Esophagus muscularis mucosa (tissue), 4 donors: ENCODE measurements around the gene PLEKHA7. TPM values are rescaled to one million over a fixed set of nuclear protein-coding genes. Genes with fewer than 3 reads are reported as not detected.
"Not testable (repeated sequence)": the region's sequence is repeated elsewhere in the genome, so short reads cannot be mapped to it uniquely, and the experiment has no call there.

Source experiments
- DNase-seq: peaks from one replicate; pipeline ENCODE4 v3.0.0-alpha.2; 2017; ENCODE audit errors: extremely low spot score
- H3K27ac ChIP-seq, 4 donors: fragments of 200-600 bp; sonication (generic); replicated peaks in 1 of 4; 1 replicate in 3 of 4; 2 replicates in 1 of 4; pipeline ENCODE4 v1.5.1; 2016 to 2019; ENCODE audit warnings: mild to moderate bottlenecking in 1 of 4
- H3K27me3 ChIP-seq, 4 donors: fragments of 200-600 bp; sonication (generic); one replicate each; pipeline versions ENCODE4 v1.5.1 to v1.6.0; 2016 to 2019
- H3K36me3 ChIP-seq, 4 donors: fragments of 200-600 bp; sonication (generic); one replicate each; pipeline ENCODE4 v1.5.1; 2016 to 2019
- H3K4me1 ChIP-seq, 4 donors: fragments of 200-600 bp; sonication (generic); one replicate each; pipeline ENCODE4 v1.5.1; 2016 to 2019
- H3K4me3 ChIP-seq, 4 donors: fragments of 200-600 bp; sonication (generic); 1 replicate in 2 of 4; 2 replicates in 2 of 4; pipeline ENCODE4 v1.5.1; 2016 to 2019; ENCODE audit warnings: mild to moderate bottlenecking in 4 of 4, moderate library complexity in 1 of 4
- H3K9me3 ChIP-seq, 4 donors: fragments of 200-600 bp; sonication (generic); 1 replicate in 3 of 4; 2 replicates in 1 of 4; pipeline ENCODE4 v1.5.1; 2016 to 2019
- CTCF ChIP-seq, 3 experiments: fragments of 200-600 bp in 2 of 3; fragments of 450-650 bp in 1 of 3; sonication (generic) in 2 of 3; IDR thresholded peaks; one replicate each; pipeline ENCODE4 v1.5.1; 2017 to 2019; ENCODE audit warnings: antibody characterized with exemption in 3 of 3, mild to moderate bottlenecking in 2 of 3, moderate library complexity in 1 of 3
- EP300 ChIP-seq: sonication (generic); formaldehyde crosslinking; IDR thresholded peaks from one replicate; pipeline ENCODE4 v1.6.1; 2017; ENCODE audit warnings: antibody characterized with exemption
- POLR2A ChIP-seq: fragments of 450-650 bp; IDR thresholded peaks from one replicate; pipeline ENCODE4 v1.6.1; 2017; ENCODE audit warnings: antibody characterized with exemption, moderate library complexity, mild to moderate bottlenecking, low read depth
- POLR2AphosphoS5 ChIP-seq, 2 donors: sonication (generic); formaldehyde crosslinking; IDR thresholded peaks; one replicate each; pipeline ENCODE4 v1.6.1; 2017; ENCODE audit warnings: antibody characterized with exemption in 2 of 2
- WGBS: methylation state at CpG from one replicate; pipeline ENCODE4 v1.1.5; 2018; 5-methylcytosine and 5-hydroxymethylcytosine counted together
- intact Hi-C: fragments of 100-400 bp; cut with DNase I; formaldehyde crosslinking; loops from one replicate; pipeline ENCODE4 v1.15.1; 2023
- total RNA-seq, 4 donors: library from RNA; depleted of rRNA; stranded (reverse); fragments of >200 nt; gene quantifications; one replicate each; pipeline versions ENCODE4 v1.1.0 to v1.2.1, GENCODE V29; 2016

PLEKHA7 gene
- total RNA-seq, 4 donors from 2014 or later, result 5.8 to 9.1 (median 7.7) TPM

- Histone ChIP-seq H3K4me3 (no peak overlapping the region), H3K9me3 (no peaks in the 10 kb centered on the region), H3K27me3 (no peaks in the 10 kb centered on the region), H3K36me3 (no peaks in the 10 kb centered on the region), H3K4me1 (peaks cover 0 to 4% (median 0%) of the 10 kb centered on the region in 4 donors), H3K27ac (no peak overlapping the region)
- DNase-seq, result no peak
- intact Hi-C loops, result no loop called here
- 87% methylated on average over 6 of the region's 6 CpGs for WGBS
- no peak for TF ChIP-seq EP300
- no peak for TF ChIP-seq POLR2A
- no peak for TF ChIP-seq CTCF (IDR thresholded peaks at IDR 0.05)
- TF ChIP-seq POLR2AphosphoS5 (IDR thresholded peaks at IDR 0.05), result no peak
These were observed 47.1 kb downstream of the PLEKHA7 start for GRCh38 chr11:16966930-16967671.

GRCh38 chr11:16964501-16964900, 49.7 kb downstream of the PLEKHA7 start:
- H3K4me3 ChIP-seq, result no peak overlapping the region
- no peaks in the 10 kb centered on the region for H3K27me3 ChIP-seq
- H3K9me3 ChIP-seq, result no peaks in the 10 kb centered on the region
- H3K36me3 ChIP-seq, result no peaks in the 10 kb centered on the region
- 99% methylated on average over 3 of the region's 3 CpGs for WGBS
- intact Hi-C loops, result no loop called here
- H3K4me1 ChIP-seq, result peaks cover 0 to 4% (median 0%) of the 10 kb centered on the region in 4 donors
- DNase-seq, result no peak
- no peak overlapping the region for H3K27ac ChIP-seq
- TF ChIP-seq EP300 (no peak), POLR2AphosphoS5 (IDR thresholded peaks at IDR 0.05) (no peak), POLR2A (no peak)

GRCh38 chr11:16963316-16963876, 50.8 kb downstream of the PLEKHA7 start:
- Histone ChIP-seq H3K27ac (no peak overlapping the region), H3K4me3 (no peak overlapping the region), H3K9me3 (no peaks in the 10 kb centered on the region), H3K36me3 (no peaks in the 10 kb centered on the region), H3K4me1 (peaks cover 0 to 3% (median 0%) of the 10 kb centered on the region in 4 donors), H3K27me3 (no peaks in the 10 kb centered on the region)
- DNase-seq, result no peak
- intact Hi-C loops, result no loop called here
- WGBS, result 84% methylated on average over 3 of the region's 3 CpGs
- no peak for TF ChIP-seq POLR2AphosphoS5 (IDR thresholded peaks at IDR 0.05)
- TF ChIP-seq POLR2A, result no peak
- TF ChIP-seq CTCF (IDR thresholded peaks at IDR 0.05), result no peak
- TF ChIP-seq EP300, result no peak

- intact Hi-C loops, H3K4me3 ChIP-seq, H3K27me3 ChIP-seq, DNase-seq, H3K36me3 ChIP-seq, H3K4me1 ChIP-seq, H3K9me3 ChIP-seq, H3K27ac ChIP-seq: not testable (repeated sequence)
These were observed 51.6 kb downstream of the PLEKHA7 start for GRCh38 chr11:16962589-16962988.

- H3K4me1 ChIP-seq, result no peaks in the 10 kb centered on the region
- no peaks in the 10 kb centered on the region for H3K27me3 ChIP-seq
- H3K4me3 ChIP-seq, result no peak overlapping the region
- intact Hi-C loops, result no loop called here
- DNase-seq, result no peak
- no peaks in the 10 kb centered on the region for H3K9me3 ChIP-seq
- 72% methylated on average over 5 of the region's 5 CpGs for WGBS
- H3K27ac ChIP-seq, result no peak overlapping the region
- H3K36me3 ChIP-seq, result no peaks in the 10 kb centered on the region
- no peak for TF ChIP-seq EP300
- TF ChIP-seq POLR2A, result no peak
- no peak for TF ChIP-seq CTCF (IDR thresholded peaks at IDR 0.05)
- TF ChIP-seq POLR2AphosphoS5 (IDR thresholded peaks at IDR 0.05), result no peak
These were observed 52.1 kb downstream of the PLEKHA7 start for GRCh38 chr11:16962146-16962545.
